Keratinocyte (primary cell): ENCODE results near the gene PISD. TPM values are rescaled to one million over a fixed set of nuclear protein-coding genes. Genes with fewer than 3 reads are reported as not detected.

Experiments used
- DNase-seq: peaks from one replicate; pipeline ENCODE4 v3.0.0-alpha.2; 2011; ENCODE audit warnings: low read depth, missing footprints, low spot score
- FAIRE-seq: peaks from 2 replicates; lab custom pipeline; 2011; peaks lifted over from hg19 to GRCh38; lab: Jason Lieb, UNC
- H2AFZ ChIP-seq: 2 replicates; pipeline ENCODE4 v1.6.0; 2012; ENCODE audit warnings: low read length, control low read depth, inconsistent platforms; ENCODE audit not compliant: control insufficient read depth
- H3K27ac ChIP-seq: 2 replicates; pipeline ENCODE4 v1.5.1; 2011; ENCODE audit warnings: low read length; ENCODE audit not compliant: control insufficient read depth, insufficient read depth
- H3K27me3 ChIP-seq: 3 replicates; pipeline ENCODE4 v1.6.0; 2011; ENCODE audit warnings: low read length; ENCODE audit not compliant: control insufficient read depth, insufficient read depth; ENCODE audit errors: extremely low read depth
- H3K36me3 ChIP-seq, 2 experiments: 2 replicates in 1 of 2; 3 replicates in 1 of 2; pipeline ENCODE4 v1.5.1; 2011; ENCODE audit warnings: low read length in 2 of 2, mild to moderate bottlenecking in 1 of 2; ENCODE audit not compliant: control insufficient read depth in 2 of 2, insufficient read depth in 2 of 2; ENCODE audit errors: extremely low read depth in 1 of 2
- H3K4me1 ChIP-seq: 3 replicates; pipeline ENCODE4 v1.5.1; 2011; ENCODE audit warnings: low read length; ENCODE audit not compliant: control insufficient read depth, insufficient read depth; ENCODE audit errors: extremely low read depth
- H3K4me2 ChIP-seq: 3 replicates; pipeline ENCODE4 v1.6.0; 2011; ENCODE audit warnings: low read depth, low read length; ENCODE audit not compliant: control insufficient read depth, insufficient read depth; ENCODE audit errors: extremely low read depth
- H3K4me3 ChIP-seq, 3 experiments: fragments of 200-600 bp in 1 of 3; sonication (generic) in 1 of 3; 2 replicates in 2 of 3; 3 replicates in 1 of 3; pipeline ENCODE4 v1.5.1; 2011 to 2016; ENCODE audit warnings: low read length in 3 of 3, mild to moderate bottlenecking in 3 of 3, control low read depth in 2 of 3, inconsistent platforms in 1 of 3, low read depth in 1 of 3, mixed read lengths in 1 of 3, mixed run types in 1 of 3, moderate library complexity in 1 of 3; ENCODE audit not compliant: control insufficient read depth in 2 of 3, insufficient read depth in 2 of 3; ENCODE audit errors: extremely low read depth in 1 of 3
- H3K79me2 ChIP-seq: 2 replicates; pipeline ENCODE4 v1.6.0; 2012; ENCODE audit warnings: low read length; ENCODE audit not compliant: control insufficient read depth, insufficient read depth
- H3K9ac ChIP-seq: 3 replicates; pipeline ENCODE4 v1.6.0; 2011; ENCODE audit warnings: low read length; ENCODE audit not compliant: control insufficient read depth, insufficient read depth; ENCODE audit errors: extremely low read depth
- H3K9me1 ChIP-seq: 3 replicates; pipeline ENCODE4 v1.6.0; 2011; ENCODE audit warnings: low read length; ENCODE audit not compliant: control insufficient read depth, insufficient read depth; ENCODE audit errors: extremely low read depth
- H3K9me3 ChIP-seq: 2 replicates; pipeline ENCODE4 v1.5.1; 2012; ENCODE audit warnings: low read depth, low read length; ENCODE audit not compliant: control insufficient read depth
- H4K20me1 ChIP-seq: 3 replicates; pipeline ENCODE4 v1.6.0; 2011; ENCODE audit warnings: low read length; ENCODE audit not compliant: control insufficient read depth, insufficient read depth; ENCODE audit errors: extremely low read depth
- CTCF ChIP-seq, 3 experiments: IDR thresholded peaks in 1 of 3; conservative IDR thresholded peaks in 1 of 3; optimal IDR thresholded peaks in 1 of 3; 2 replicates in 2 of 3; 3 replicates in 1 of 3; pipeline versions ENCODE3 to v1.5.1; 2011; ENCODE audit warnings: low read length in 3 of 3, mild to moderate bottlenecking in 3 of 3, moderate library complexity in 2 of 3, control low read depth in 1 of 3, inconsistent platforms in 1 of 3; ENCODE audit not compliant: insufficient read depth in 2 of 3; ENCODE audit errors: extremely low read depth in 1 of 3
- EZH2 ChIP-seq: IDR thresholded peaks from one replicate; pipeline ENCODE4 v1.6.1; 2012; ENCODE audit warnings: inconsistent platforms, mild to moderate bottlenecking, low read length, moderate library complexity
- dilution Hi-C: fragments of 300-500 bp; cut with MboI; formaldehyde crosslinking; loops from one replicate; pipeline ENCODE4 v1.7.0; 2020; ENCODE audit warnings: low sequenced_read_pairs; ENCODE audit not compliant: extremely low pct_ligation_motif_present
- polyA plus RNA-seq, 5 experiments: library from polyadenylated mRNA; depleted of rRNA in 3 of 5; stranded (reverse) in 3 of 5; stranded (forward) in 1 of 5; unstranded in 1 of 5; fragments of >200 nt; gene quantifications; 1 replicate in 1 of 5; 2 replicates in 3 of 5; 3 replicates in 1 of 5; pipeline versions ENCODE4 v1.2.1 to v1.2.3, GENCODE V29; 2011 to 2012; ENCODE audit warnings: missing spikeins in 2 of 5, low read depth in 1 of 5, low replicate concordance in 1 of 5

Gene PISD
- polyA plus RNA-seq, 1 donor (not counting 4 experiments of a cell fraction or from before 2014, with no cell fraction given): 25.5 TPM

GRCh38 chr22:31619611-31620300 is 42.3 kb downstream of the PISD start:
- Histone ChIP-seq H3K27ac (no peak overlapping the region), H3K27me3 (no peaks in the 10 kb centered on the region), H3K79me2 (peaks cover 35% of the 10 kb centered on the region), H3K9me1 (peaks cover 2% of the 10 kb centered on the region), H3K9ac (no peak overlapping the region), H3K4me1 (peaks cover 9% of the 10 kb centered on the region), H3K4me2 (no peak overlapping the region), H3K4me3 (no peak overlapping the region), H3K36me3 (peaks cover 33 to 54% of the 10 kb centered on the region in 2 experiments), H3K9me3 (no peaks in the 10 kb centered on the region), H2AFZ (no peak overlapping the region), H4K20me1 (peaks cover 25% of the 10 kb centered on the region)
- dilution Hi-C loops: no loop called here
- FAIRE-seq: no peak
- no peak for DNase-seq
- TF ChIP-seq CTCF (optimal IDR thresholded peaks at IDR 0.05 in 1 of 3, IDR thresholded peaks at IDR 0.05 in 1 of 3, conservative IDR thresholded peaks at IDR 0.05 in 1 of 3; ENCODE audit: extremely low read depth in 1 of 3, insufficient read depth in 2 of 3, low read length in 3 of 3) (no peak), EZH2 (no peak)

GRCh38 chr22:31618471-31619176 is 43.4 kb downstream of the PISD start:
- no peak overlapping the region for H3K4me2 ChIP-seq
- H3K27ac ChIP-seq: no peak overlapping the region
- H3K36me3 ChIP-seq: peaks cover 33 to 54% of the 10 kb centered on the region in 2 experiments
- no peak for TF ChIP-seq CTCF (optimal IDR thresholded peaks at IDR 0.05 in 1 of 3, IDR thresholded peaks at IDR 0.05 in 1 of 3, conservative IDR thresholded peaks at IDR 0.05 in 1 of 3; ENCODE audit: extremely low read depth in 1 of 3, insufficient read depth in 2 of 3, low read length in 3 of 3)
- no peak for TF ChIP-seq EZH2
- dilution Hi-C loops: no loop called here
- no peak overlapping the region for H3K4me3 ChIP-seq
- H2AFZ ChIP-seq: no peak overlapping the region
- DNase-seq: no peak
- H3K9me3 ChIP-seq: no peaks in the 10 kb centered on the region
- H3K9me1 ChIP-seq: peaks cover 2% of the 10 kb centered on the region
- no peak for FAIRE-seq
- no peak overlapping the region for H3K9ac ChIP-seq
- H3K79me2 ChIP-seq: peaks cover 24% of the 10 kb centered on the region
- H4K20me1 ChIP-seq: peaks cover 25% of the 10 kb centered on the region
- peaks cover 9% of the 10 kb centered on the region for H3K4me1 ChIP-seq
- H3K27me3 ChIP-seq: no peaks in the 10 kb centered on the region
